ENCODE measurements around the gene SCAF4. TPM values are rescaled to one million over a fixed set of nuclear protein-coding genes. Genes with fewer than 3 reads are reported as not detected.
"Not testable (repeated sequence)": the region's sequence is repeated elsewhere in the genome, so short reads cannot be mapped to it uniquely, and the experiment has no call there.

The SCAF4 gene
- total and polyA plus RNA-seq, 5 donors = 9.7 to 22.1 (median 18.8) TPM

DNA sequence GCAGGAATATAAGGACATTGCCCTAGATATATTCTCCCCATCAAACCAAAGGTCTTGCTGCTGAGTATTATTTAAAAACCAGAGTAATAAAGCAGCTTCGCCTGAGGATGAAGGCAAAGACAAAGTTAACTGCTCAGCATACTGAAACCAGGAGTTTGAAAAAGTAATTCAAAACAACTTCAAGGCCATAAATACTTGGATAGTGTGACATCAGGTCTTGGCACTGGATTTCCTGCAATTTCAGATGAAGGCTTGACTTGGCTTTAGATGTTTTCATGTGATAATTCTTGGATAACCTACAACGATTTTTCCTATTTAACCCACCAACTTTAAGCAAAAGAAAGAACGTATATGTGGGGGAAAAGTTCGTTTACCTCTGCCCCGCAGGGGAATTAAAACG lies 61.8 kb downstream of the SCAF4 start:
- ATAC-seq = no peak
- Histone ChIP-seq H3K4me3 (ENCODE audit: low read length) (no peak overlapping the region), H3K27ac (ENCODE audit: low read length) (no peak overlapping the region), H3K4me1 (ENCODE audit: control insufficient read depth, insufficient read depth, low read length) (no peaks in the 10 kb centered on the region), H3K27me3 (ENCODE audit: control insufficient read depth, insufficient read depth) (no peaks in the 10 kb centered on the region), H3K9me3 (ENCODE audit: control insufficient read depth, low read length) (no peaks in the 10 kb centered on the region)
- intact Hi-C loops (cut with DNase I) = no loop called here
- DNase-seq = no peak
- WGBS = 79% methylated on average over 6 of the region's 6 CpGs

DNA sequence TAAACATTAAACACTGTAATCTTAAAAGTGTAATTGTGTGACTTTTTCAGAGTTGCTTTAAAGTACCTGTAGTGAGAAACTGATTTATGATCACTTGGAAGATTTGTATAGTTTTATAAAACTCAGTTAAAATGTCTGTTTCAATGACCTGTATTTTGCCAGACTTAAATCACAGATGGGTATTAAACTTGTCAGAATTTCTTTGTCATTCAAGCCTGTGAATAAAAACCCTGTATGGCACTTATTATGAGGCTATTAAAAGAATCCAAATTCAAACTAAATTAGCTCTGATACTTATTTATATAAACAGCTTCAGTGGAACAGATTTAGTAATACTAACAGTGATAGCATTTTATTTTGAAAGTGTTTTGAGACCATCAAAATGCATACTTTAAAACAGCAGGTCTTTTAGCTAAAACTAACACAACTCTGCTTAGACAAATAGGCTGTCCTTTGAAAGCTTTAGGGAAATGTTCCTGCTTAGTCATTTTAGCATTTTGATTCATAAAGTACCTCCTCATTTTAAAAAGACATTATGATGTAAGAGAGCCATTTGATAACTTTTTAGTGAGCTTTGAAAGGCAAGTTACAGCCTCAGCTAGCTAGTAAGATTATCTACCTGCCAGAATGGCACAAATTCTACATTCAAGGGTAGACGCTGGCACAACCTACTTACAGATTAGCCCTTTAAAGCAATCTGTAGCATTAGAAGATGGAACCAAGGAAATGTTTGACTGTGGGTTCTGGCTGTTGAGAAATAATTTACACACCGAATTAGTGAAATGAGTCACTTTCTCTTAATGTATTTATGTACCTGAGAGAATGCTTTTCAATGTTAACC lies 63.0 kb downstream of the SCAF4 start:
- H3K4me3 ChIP-seq (ENCODE audit: low read length) = no peak overlapping the region
- DNase-seq (no peak), ATAC-seq (no peak)
- no peaks in the 10 kb centered on the region for H3K4me1 ChIP-seq (ENCODE audit: control insufficient read depth, insufficient read depth, low read length)
- no peaks in the 10 kb centered on the region for H3K27me3 ChIP-seq (ENCODE audit: control insufficient read depth, insufficient read depth)
- intact Hi-C loops (cut with DNase I) = no loop called here
- no peak overlapping the region for H3K27ac ChIP-seq (ENCODE audit: low read length)
- no peaks in the 10 kb centered on the region for H3K9me3 ChIP-seq (ENCODE audit: control insufficient read depth, low read length)
- WGBS = 85% methylated on average over 2 of the region's 2 CpGs

GRCh38 chr21:31667639-31668038 lies 64.3 kb downstream of the SCAF4 start:
- ATAC-seq = no peak
- no peaks in the 10 kb centered on the region for H3K9me3 ChIP-seq (ENCODE audit: control insufficient read depth, low read length)
- no peak for DNase-seq
- intact Hi-C loops (cut with DNase I) = no loop called here
- H3K4me3 ChIP-seq (ENCODE audit: low read length) = no peak overlapping the region
- no peaks in the 10 kb centered on the region for H3K27me3 ChIP-seq (ENCODE audit: control insufficient read depth, insufficient read depth)
- peaks cover 2% of the 10 kb centered on the region for H3K4me1 ChIP-seq (ENCODE audit: control insufficient read depth, insufficient read depth, low read length)
- no peak overlapping the region for H3K27ac ChIP-seq (ENCODE audit: low read length)

- Histone ChIP-seq H3K4me1 (ENCODE audit: control insufficient read depth, insufficient read depth, low read length) (peaks cover 2% of the 10 kb centered on the region), H3K9me3 (ENCODE audit: control insufficient read depth, low read length) (no peaks in the 10 kb centered on the region), H3K27ac (ENCODE audit: low read length) (no peak overlapping the region), H3K27me3 (ENCODE audit: control insufficient read depth, insufficient read depth) (no peaks in the 10 kb centered on the region), H3K4me3 (ENCODE audit: low read length) (no peak overlapping the region)
- no peak for ATAC-seq
- no peak for DNase-seq
- intact Hi-C loops (cut with DNase I) = no loop called here
- WGBS = 87% methylated on average over 5 of the region's 5 CpGs
Measured at GRCh38 chr21:31667132-31667531, 64.8 kb downstream of the SCAF4 start.

DNA sequence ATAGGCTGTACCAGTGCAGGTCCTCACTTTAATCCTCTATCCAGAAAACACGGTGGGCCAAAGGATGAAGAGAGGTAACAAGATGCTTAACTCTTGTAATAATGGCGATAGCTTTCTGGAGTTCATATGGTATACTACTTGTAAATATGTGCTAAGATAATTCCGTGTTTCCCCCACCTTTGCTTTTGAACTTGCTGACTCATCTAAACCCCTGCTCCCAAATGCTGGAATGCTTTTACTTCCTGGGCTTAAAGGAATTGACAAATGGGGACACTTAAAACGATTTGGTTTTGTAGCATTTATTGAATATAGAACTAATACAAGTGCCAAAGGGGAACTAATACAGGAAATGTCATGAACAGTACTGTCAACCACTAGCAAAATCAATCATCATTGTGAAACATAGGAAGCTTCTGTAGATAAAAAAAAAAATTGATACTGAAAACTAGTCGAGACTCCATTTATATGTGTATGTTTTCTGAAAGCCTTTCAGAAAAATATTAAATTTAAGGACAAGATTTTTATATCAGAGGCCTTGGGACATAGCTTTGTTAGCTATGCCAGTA lies 65.4 kb downstream of the SCAF4 start:
- Histone ChIP-seq H3K9me3 (ENCODE audit: control insufficient read depth, low read length) (no peaks in the 10 kb centered on the region), H3K4me3 (ENCODE audit: low read length) (no peak overlapping the region), H3K4me1 (ENCODE audit: control insufficient read depth, insufficient read depth, low read length) (peaks cover 4% of the 10 kb centered on the region), H3K27me3 (ENCODE audit: control insufficient read depth, insufficient read depth) (no peaks in the 10 kb centered on the region), H3K27ac (ENCODE audit: low read length) (no peak overlapping the region)
- 76% methylated on average over 5 of the region's 5 CpGs for WGBS
- DNase-seq (no peak), ATAC-seq (no peak)
- intact Hi-C loops (cut with DNase I) = no loop called here

- H3K27ac ChIP-seq (ENCODE audit: low read length); H3K27me3 ChIP-seq (ENCODE audit: control insufficient read depth, insufficient read depth); H3K4me3 ChIP-seq (ENCODE audit: low read length); ATAC-seq; H3K4me1 ChIP-seq (ENCODE audit: control insufficient read depth, insufficient read depth, low read length); intact Hi-C loops (cut with DNase I); DNase-seq; H3K9me3 ChIP-seq (ENCODE audit: control insufficient read depth, low read length): not testable (repeated sequence)
- 97% methylated on average over 4 of the region's 4 CpGs for WGBS
Measured at GRCh38 chr21:31665869-31666268, 66.0 kb downstream of the SCAF4 start.

GRCh38 chr21:31665397-31665796 lies 66.5 kb downstream of the SCAF4 start:
- H3K4me3 ChIP-seq (ENCODE audit: low read length) = no peak overlapping the region
- DNase-seq = peak in 1 of 3 donors; percentile 18
- WGBS = 59% methylated on average over 8 of the region's 8 CpGs
- ATAC-seq = peak in 1 of 2 donors; percentile 28
- no peak overlapping the region for H3K27ac ChIP-seq (ENCODE audit: low read length)
- H3K4me1 ChIP-seq (ENCODE audit: control insufficient read depth, insufficient read depth, low read length) = peaks cover 5% of the 10 kb centered on the region
- H3K9me3 ChIP-seq (ENCODE audit: control insufficient read depth, low read length) = no peaks in the 10 kb centered on the region
- intact Hi-C loops (cut with DNase I) = no loop called here
- H3K27me3 ChIP-seq (ENCODE audit: control insufficient read depth, insufficient read depth) = no peaks in the 10 kb centered on the region

- no peak for DNase-seq
- Histone ChIP-seq H3K27me3 (ENCODE audit: control insufficient read depth, insufficient read depth) (no peaks in the 10 kb centered on the region), H3K27ac (ENCODE audit: low read length) (no peak overlapping the region), H3K4me3 (ENCODE audit: low read length) (no peak overlapping the region), H3K4me1 (ENCODE audit: control insufficient read depth, insufficient read depth, low read length) (peaks cover 5% of the 10 kb centered on the region), H3K9me3 (ENCODE audit: control insufficient read depth, low read length) (no peaks in the 10 kb centered on the region)
- intact Hi-C loops (cut with DNase I) = no loop called here
- 91% methylated on average over 7 of the region's 7 CpGs for WGBS
- no peak for ATAC-seq
Measured at GRCh38 chr21:31663584-31664249, 68.2 kb downstream of the SCAF4 start.

DNA sequence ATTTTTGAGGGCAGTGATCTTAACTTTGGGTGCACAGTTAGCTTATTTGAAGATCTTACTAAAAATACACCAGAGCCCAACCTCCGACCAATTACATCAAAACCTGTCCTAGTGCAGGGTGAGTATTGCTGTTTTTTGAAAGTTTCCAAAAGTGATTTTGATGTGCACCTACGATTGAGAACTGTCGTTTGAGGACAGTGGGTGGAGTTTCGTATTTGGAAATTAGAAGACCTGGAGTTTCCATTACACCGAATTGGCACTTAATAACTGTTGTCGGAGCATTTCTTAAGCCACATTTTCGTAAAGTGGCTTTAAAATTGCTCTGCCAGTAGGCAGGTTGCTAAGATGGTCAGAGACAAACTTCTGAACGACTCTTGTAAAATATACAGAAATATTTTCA lies 71.3 kb downstream of the SCAF4 start:
- intact Hi-C loops (cut with DNase I) = no loop called here
- H3K4me1 ChIP-seq (ENCODE audit: control insufficient read depth, insufficient read depth, low read length) = peaks cover 5% of the 10 kb centered on the region

GRCh38 chr21:31660259-31660565 lies 71.7 kb downstream of the SCAF4 start:
- Histone ChIP-seq H3K27me3 (ENCODE audit: control insufficient read depth, insufficient read depth) (no peaks in the 10 kb centered on the region), H3K9me3 (ENCODE audit: control insufficient read depth, low read length) (no peaks in the 10 kb centered on the region), H3K4me3 (ENCODE audit: low read length) (peak overlapping the region; percentile 82), H3K4me1 (ENCODE audit: control insufficient read depth, insufficient read depth, low read length) (peaks cover 5% of the 10 kb centered on the region), H3K27ac (ENCODE audit: low read length) (peak overlapping the region; percentile 41)
- under 1% methylated on average over 12 of the region's 12 CpGs for WGBS
- peak in 1 of 2 donors; percentile 39 for ATAC-seq
- intact Hi-C loops (cut with DNase I) = no loop called here
- no peak for DNase-seq

More for the DNA sequence above, 71.3 kb downstream of the SCAF4 start:
- ATAC-seq (no peak), DNase-seq (no peak)
- Histone ChIP-seq H3K4me3 (ENCODE audit: low read length) (peak overlapping the region; percentile 82), H3K27ac (ENCODE audit: low read length) (peak overlapping the region; percentile 41), H3K9me3 (ENCODE audit: control insufficient read depth, low read length) (no peaks in the 10 kb centered on the region), H3K27me3 (ENCODE audit: control insufficient read depth, insufficient read depth) (no peaks in the 10 kb centered on the region)
- 24% methylated on average over 8 of the region's 8 CpGs for WGBS

DNA sequence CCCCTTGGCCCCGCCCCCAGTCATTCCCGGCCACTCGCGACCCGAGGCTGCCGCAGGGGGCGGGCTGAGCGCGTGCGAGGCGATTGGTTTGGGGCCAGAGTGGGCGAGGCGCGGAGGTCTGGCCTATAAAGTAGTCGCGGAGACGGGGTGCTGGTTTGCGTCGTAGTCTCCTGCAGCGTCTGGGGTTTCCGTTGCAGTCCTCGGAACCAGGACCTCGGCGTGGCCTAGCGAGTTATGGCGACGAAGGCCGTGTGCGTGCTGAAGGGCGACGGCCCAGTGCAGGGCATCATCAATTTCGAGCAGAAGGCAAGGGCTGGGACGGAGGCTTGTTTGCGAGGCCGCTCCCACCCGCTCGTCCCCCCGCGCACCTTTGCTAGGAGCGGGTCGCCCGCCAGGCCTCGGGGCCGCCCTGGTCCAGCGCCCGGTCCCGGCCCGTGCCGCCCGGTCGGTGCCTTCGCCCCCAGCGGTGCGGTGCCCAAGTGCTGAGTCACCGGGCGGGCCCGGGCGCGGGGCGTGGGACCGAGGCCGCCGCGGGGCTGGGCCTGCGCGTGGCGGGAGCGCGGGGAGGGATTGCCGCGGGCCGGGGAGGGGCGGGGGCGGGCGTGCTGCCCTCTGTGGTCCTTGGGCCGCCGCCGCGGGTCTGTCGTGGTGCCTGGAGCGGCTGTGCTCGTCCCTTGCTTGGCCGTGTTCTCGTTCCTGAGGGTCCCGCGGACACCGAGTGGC lies 72.2 kb downstream of the SCAF4 start, which contains the start of gene SOD1:
Gene SOD1, plus strand, starts transcription at position 158 of the 723 bp plus-strand sequence. Its CDS starts 77 bp downstream, at position 235.
- no peaks in the 10 kb centered on the region for H3K9me3 ChIP-seq (ENCODE audit: control insufficient read depth, low read length)
- peak within 1 kb of the TSS; percentile 82 for H3K4me3 ChIP-seq (ENCODE audit: low read length)
- H3K27me3 ChIP-seq (ENCODE audit: control insufficient read depth, insufficient read depth) = no peaks in the 10 kb centered on the region
- WGBS = under 1% methylated on average over 87 of the region's 87 CpGs
- ATAC-seq (peak; percentile 97), DNase-seq (peak; percentile 96 to 99 (median 98))
- H3K4me1 ChIP-seq (ENCODE audit: control insufficient read depth, insufficient read depth, low read length) = peaks cover 5% of the 10 kb centered on the region
- H3K27ac ChIP-seq (ENCODE audit: low read length) = peak within 1 kb of the TSS; percentile 81
- intact Hi-C loops (cut with DNase I) = no loop called here

Data from right cardiac atrium (tissue), 5 donors.